NCI-H187 treated with DMSO at 0.1 percent for 48 hours (cell line): ENCODE results near the gene COL19A1.
"Not testable (repeated sequence)": the region's sequence is repeated elsewhere in the genome, so short reads cannot be mapped to it uniquely, and the experiment has no call there.

Experiments
- DNase-seq: peaks from one replicate; lab custom pipeline; 2025; lab: John Stamatoyannopoulos, UW

The COL19A1 gene

DNA sequence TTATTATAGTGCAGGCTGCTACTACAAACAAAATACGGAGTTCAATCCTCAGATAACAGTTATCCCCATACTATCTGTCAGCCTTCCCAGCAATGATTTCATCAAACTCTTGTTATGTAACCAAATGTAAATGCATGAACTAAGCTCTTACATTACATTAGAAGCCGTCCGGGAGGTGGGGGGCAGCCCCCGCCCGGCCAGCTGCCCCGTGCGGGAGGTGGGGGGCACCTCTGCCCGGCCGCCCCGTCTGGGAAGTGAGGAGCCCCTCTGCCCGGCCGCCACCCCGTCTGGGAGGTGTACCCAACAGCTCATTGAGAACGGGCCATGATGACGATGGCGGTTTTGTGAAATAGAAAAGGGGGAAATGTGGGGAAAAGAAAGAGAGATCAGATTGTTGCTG, 99.6 kb downstream of the COL19A1 start:
- DNase-seq = not testable (repeated sequence)

DNA sequence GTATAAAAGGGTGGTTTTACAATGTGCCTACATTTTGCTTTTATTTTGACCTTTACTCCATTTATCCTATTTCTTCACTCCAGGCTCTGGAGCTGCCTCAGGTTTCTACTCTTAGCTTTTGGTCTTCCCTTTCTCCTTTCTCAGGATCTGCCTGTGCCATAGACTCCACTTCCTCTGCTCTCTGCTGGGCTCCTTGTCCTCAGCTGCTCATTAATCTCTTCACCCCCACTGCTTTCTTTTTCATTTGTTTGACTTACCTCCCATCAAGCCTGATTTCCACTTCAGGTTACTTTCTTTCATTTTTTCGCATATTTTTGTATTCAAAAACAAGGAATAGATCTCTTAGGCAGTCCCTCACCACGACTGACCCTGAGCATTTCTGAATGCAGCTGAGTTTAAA, 106.8 kb downstream of the COL19A1 start:
- DNase-seq = no peak

DNA sequence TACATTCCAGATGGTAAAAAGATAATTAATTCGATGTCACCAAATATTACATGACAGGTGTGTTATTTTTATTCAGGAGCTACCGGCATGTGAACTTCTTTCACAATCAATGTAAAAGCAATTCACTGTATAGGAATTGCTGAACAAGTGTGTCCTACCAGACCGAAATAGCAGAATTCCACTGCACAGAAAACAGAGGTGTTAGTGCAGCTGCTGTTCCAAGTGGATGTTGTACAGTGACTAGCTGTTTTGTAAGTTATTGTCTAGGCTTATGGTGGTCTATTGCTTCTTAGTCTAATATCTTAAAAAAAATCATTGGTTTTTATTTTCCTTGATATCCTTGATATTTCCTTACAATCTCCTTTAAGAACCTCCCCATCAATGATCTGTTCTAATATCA, 107.4 kb downstream of the COL19A1 start:
- DNase-seq = no peak

DNA sequence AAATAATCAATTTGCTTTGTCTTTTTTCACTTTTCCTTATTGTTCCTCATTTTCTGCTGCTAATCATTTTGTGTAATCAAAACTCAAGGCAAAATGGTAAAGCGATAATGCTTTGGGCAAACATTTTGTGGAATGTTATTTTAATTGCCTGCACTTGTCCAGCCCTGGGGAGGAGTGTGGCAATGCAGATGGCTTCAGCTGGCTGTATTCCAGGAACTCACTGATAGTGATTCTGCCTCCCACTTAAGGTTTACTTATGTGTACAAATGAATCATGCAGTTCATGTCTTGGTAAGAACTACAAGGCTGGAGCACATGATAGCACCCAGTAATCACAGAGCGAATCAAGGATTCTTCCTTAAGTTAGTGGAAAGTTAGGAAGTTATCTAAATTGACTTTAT, 107.8 kb downstream of the COL19A1 start:
- peak; percentile 54 for DNase-seq

DNA sequence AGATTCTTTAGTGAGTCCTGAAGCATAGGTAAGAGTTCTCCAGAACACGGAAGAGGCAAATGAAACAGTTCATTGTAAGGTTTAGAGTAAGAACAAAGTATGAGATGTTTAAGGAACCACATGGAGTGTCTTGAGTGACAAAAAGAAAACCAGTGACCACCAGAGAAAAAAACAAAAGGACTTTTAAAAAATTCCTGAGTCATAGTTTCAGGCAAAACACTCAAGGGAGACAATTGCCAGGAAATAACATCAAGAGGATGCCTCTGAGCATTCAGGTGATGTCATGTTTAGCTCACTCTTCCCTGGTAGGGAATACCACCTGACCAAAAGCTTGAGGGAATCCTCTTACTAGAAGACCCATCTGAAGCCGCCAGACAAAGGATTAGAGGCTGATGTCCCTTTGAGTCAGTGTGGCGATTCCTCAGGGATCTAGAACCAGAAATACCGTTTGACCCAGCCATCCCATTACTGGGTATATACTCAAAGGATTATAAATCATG, 110.3 kb downstream of the COL19A1 start:
- DNase-seq = no peak

- no peak for DNase-seq
These were observed 114.3 kb downstream of the COL19A1 start for GRCh38 chr6:69980624-69981023.

- no peak for DNase-seq
These were observed 118.2 kb downstream of the COL19A1 start for GRCh38 chr6:69984506-69984905.

- no peak for DNase-seq
These were observed 118.8 kb downstream of the COL19A1 start for GRCh38 chr6:69985180-69985579.

DNA sequence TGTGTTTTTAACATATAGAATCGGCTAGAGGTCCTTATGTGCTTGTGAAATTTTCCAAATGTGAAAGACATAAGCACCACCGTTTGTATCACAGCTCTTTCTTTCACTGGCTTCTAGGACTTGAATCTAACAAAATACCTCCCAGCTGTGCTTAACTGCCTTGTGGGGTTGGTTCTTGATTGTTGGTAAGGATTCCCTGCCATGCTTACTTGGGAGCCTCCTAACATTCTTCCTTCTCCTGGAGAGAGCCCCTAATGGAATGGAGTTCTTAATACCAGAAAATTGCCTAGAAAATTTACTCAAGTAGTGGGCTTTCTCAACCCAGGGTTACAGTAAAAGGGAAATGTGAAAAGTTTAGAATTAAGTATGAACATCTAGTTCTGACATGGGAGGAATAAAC, 121.2 kb downstream of the COL19A1 start:
- no peak for DNase-seq

DNA sequence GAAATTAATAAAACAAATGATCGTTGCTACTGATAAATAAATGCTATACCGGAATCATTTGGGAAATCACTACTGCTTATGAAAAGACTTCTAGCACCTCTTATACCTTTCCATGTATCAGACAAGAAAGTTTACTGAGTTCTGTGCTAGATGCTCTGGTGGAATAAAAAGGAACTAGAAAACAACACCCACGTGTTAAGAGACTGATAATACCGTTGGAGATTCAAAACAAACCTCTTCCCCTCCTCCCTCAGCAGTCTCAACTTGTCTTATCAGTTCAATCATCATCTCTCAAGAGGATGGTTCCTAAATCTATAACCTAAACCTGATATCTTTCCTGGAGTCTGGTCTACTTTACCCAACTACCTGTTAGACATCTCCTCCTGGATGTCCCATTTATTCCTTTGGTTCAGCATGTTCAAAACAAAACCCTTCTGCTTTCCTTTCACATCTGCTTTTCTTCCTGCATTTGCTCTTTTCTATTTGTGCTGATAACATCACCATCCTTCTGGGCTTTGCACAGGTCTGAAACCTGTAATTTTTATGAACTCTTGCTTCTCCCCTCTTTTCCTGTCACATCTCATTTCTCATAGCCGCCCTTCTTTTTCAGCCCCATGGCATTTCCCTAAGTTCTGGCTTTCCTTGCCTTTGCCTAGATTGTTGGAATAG, 122.2 kb downstream of the COL19A1 start:
- DNase-seq = no peak

- DNase-seq = no peak
These were observed 127.9 kb downstream of the COL19A1 start for GRCh38 chr6:69994251-69994650.

- DNase-seq = no peak
These were observed 141.8 kb downstream of the COL19A1 start for GRCh38 chr6:70008189-70008588.

DNA sequence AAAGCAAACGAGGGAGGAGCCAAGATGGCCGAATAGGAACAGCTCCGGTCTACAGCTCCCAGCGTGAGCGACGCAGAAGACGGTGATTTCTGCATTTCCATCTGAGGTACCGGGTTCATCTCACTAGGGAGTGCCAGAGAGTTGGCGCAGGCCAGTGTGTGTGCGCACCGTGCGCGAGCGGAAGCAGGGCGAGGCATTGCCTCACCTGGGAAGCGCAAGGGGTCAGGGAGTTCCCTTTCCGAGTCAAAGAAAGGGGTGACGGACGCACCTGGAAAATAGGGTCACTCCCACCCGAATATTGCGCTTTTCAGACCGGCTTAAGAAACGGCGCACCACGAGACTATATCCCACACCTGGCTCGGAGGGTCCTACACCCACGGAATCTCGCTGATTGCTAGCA, 144.0 kb downstream of the COL19A1 start:
- DNase-seq = not testable (repeated sequence)

GRCh38 chr6:70023201-70023600, 156.8 kb downstream of the COL19A1 start:
- not testable (repeated sequence) for DNase-seq

GRCh38 chr6:70028246-70028645, 161.9 kb downstream of the COL19A1 start:
- DNase-seq = no peak

GRCh38 chr6:70028926-70029325, 162.6 kb downstream of the COL19A1 start:
- DNase-seq = no peak

DNA sequence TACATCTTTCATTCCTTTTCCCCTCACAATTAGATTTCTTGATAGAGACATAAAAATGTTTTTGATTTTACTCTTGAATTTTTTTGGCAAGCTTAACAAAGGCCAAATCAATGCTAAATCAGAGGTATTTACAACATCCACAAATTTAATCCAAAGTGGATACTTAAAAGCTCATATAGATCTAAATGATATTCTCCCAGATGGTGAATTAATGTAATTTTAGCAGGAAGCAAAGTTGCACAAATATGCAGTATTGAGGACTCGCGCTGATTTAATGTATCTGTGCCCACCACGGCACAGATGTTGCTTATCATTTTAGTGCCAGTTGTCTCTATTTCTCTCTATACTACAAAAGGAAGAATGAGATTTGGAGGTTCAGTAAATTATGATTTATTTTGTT, 167.4 kb downstream of the COL19A1 start:
- no peak for DNase-seq

GRCh38 chr6:70037445-70037844, 171.1 kb downstream of the COL19A1 start:
- DNase-seq = no peak

DNA sequence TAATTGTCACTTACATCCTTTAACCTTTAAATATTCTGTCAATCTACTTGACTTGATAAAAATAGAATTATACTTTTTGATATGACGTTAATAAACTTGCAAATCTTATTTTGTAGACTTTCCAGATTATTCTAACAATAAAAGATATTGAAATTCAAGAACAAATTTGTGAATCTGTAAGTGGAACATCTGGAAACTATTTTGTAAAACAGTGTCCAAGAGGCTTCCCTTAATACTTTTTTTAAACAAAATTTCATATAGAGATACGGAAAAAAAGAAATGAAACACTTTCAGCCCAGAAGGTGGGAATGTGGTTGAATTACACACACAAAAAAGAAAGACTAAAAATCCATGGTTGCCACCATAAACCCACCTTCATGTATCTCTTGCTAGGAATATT, 174.4 kb downstream of the COL19A1 start:
- no peak for DNase-seq

- no peak for DNase-seq
These were observed 175.1 kb downstream of the COL19A1 start for GRCh38 chr6:70041411-70041810.

- DNase-seq = no peak
These were observed 179.1 kb downstream of the COL19A1 start for GRCh38 chr6:70045413-70045812.

- DNase-seq = no peak
These were observed 185.1 kb downstream of the COL19A1 start for GRCh38 chr6:70051197-70052124.

GRCh38 chr6:70059039-70059719, 192.8 kb downstream of the COL19A1 start:
- DNase-seq = no peak
